Measurements from ENCODE around the gene HLA-DQA2. TPM values are rescaled to one million over a fixed set of nuclear protein-coding genes. Genes with fewer than 3 reads are reported as not detected.

The HLA-DQA2 gene
- total and polyA plus RNA-seq, 2 of the 13 experiments (the other 11 are each of a cell fraction or from before 2014, with no cell fraction given), result not detected

- intact Hi-C loops (cut with micrococcal nuclease; ENCODE audit: unreplicated experiment) (no loop called here), in situ Hi-C loops (cut with HindIII; ENCODE audit: extremely low pct_ligation_motif_present, low pct_unique_long_range_greater_than_20kb) (loop anchor here (25.0 kb wide), 1 partner anchor 692 kb away; no protein-coding TSS in a partner anchor)
- Histone ChIP-seq H3K9me3 (ENCODE audit: low read length) (no peaks in the 10 kb centered on the region), H3K27me3 (ENCODE audit: control insufficient read depth in 1 of 2, insufficient read depth in 2 of 2, low read length in 2 of 2) (peaks cover 0 to 4% of the 10 kb centered on the region in 2 experiments; a peak in 2 of 5 replicates), H3K4me2 (ENCODE audit: low read depth, low read length) (no peak overlapping the region), H3K9ac (ENCODE audit: insufficient read depth, low read depth, low read length) (no peak overlapping the region), H3K4me1 (ENCODE audit: insufficient read depth, low read length) (no peaks in the 10 kb centered on the region), H2AFZ (ENCODE audit: low read length) (no peak overlapping the region), H3K79me2 (ENCODE audit: insufficient read depth, low read length) (no peaks in the 10 kb centered on the region), H3K27ac (ENCODE audit: extremely low read length, insufficient read depth, low read length) (no peak overlapping the region), H4K20me1 (ENCODE audit: insufficient read depth, low read length) (no peaks in the 10 kb centered on the region), H3K36me3 (replicated peaks in 1 of 2; ENCODE audit: control insufficient read depth in 1 of 2, insufficient read depth in 2 of 2, low read length in 2 of 2) (no peaks in the 10 kb centered on the region), H3K4me3 (replicated peaks in 1 of 3; ENCODE audit: insufficient read depth in 1 of 3, low read depth in 2 of 3, low read length in 3 of 3) (no peak overlapping the region)
- ATAC-seq, result no peak
- no peak for DNase-seq (ENCODE audit: low spot score)
- no TSS peak for BruUV-seq (replicated peaks)
- FAIRE-seq, result no peak
- ChIA-PET CTCF (ENCODE audit: low intra/inter-chr PET ratio, low total read pairs) (no interaction called here), POLR2A (no interaction called here)
- TF ChIP-seq NFRKB (IDR thresholded peaks at IDR 0.05) (no peak), CHD2 (IDR thresholded peaks at IDR 0.05; ENCODE audit: low read depth, low read length) (no peak), ZBTB7A (CRISPR knock-in tag; IDR thresholded peaks at IDR 0.05) (no peak), CREM (IDR thresholded peaks at IDR 0.05) (no peak), CREM (CRISPR knock-in tag; IDR thresholded peaks at IDR 0.05) (no peak), RBFOX2 (IDR thresholded peaks at IDR 0.05; ENCODE audit: low read depth, low read length) (no peak), PBX3 (CRISPR knock-in tag; IDR thresholded peaks at IDR 0.05; ENCODE audit: borderline replicate concordance) (no peak), JARID2 (CRISPR knock-in tag; IDR thresholded peaks at IDR 0.05; ENCODE audit: insufficient replicate concordance) (no peak), RBM39 (IDR thresholded peaks at IDR 0.05; ENCODE audit: low read depth, low read length, poor library complexity, severe bottlenecking) (no peak), ZBTB49 (CRISPR knock-in tag; IDR thresholded peaks at IDR 0.05; ENCODE audit: borderline replicate concordance) (no peak), LRRFIP1 (CRISPR knock-in tag; conservative IDR thresholded peaks at IDR 0.05) (no peak), MAFG (CRISPR knock-in tag; IDR thresholded peaks at IDR 0.05) (no peak), ZBTB26 (CRISPR knock-in tag; IDR thresholded peaks at IDR 0.05; ENCODE audit: borderline replicate concordance) (no peak), ATF3 (CRISPR knock-in tag; IDR thresholded peaks at IDR 0.05) (no peak), HBP1 (CRISPR knock-in tag; IDR thresholded peaks at IDR 0.05; ENCODE audit: low read depth) (no peak), CHCHD3 (CRISPR knock-in tag; IDR thresholded peaks at IDR 0.05) (no peak)
These were observed 37.8 kb downstream of the HLA-DQA2 start for GRCh38 chr6:32779036-32779435.

Data from HepG2 (cell line).